ENCODE data around the gene CD3E.
A peak's percentile ranks its signal among the peaks of the same experiment; 100 is the strongest.

Gene CD3E

DNA sequence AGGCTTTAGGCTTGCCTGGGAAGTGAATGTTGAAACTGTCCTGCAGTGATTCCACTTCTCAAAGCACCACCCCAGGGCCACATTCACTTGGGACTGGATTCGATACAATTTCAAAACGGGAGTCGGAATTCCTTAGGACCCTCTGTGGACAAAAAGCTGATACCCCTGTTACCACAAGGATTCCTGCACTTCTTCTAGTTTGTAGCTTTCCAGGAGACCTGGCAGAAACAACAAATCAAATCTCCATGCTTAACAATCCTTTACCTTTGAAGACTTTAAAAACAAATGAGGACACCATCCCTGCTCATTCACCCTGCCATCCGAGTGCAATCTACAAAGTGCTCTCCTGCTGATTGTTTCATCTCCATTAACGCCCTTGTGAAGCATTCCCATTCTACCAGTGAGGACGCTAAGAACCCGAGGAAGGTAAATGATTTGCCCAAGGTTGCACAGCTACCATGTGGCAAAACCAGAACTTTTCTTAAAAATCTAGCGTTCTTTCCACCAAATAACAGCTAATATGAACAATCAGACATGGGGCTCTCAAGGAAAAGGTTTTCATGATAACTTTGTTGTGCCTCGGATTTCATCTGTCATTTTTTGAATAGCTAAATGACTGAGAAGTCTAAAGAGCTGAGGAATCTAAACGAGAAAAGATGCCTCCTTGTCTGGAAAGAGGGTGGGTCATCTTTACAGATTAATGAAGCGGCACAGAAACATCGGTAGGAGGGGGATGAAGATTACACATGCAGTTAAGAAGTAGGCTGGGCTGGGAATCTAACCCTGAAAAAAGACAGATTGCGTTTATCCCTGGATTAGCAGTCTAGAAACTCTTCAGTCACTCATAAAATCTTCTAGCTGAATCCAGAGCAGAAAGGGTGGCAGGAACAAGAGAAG is 39.7 kb upstream of the CD3E start:
- peak overlapping the region; percentile 85 for H3K27ac ChIP-seq
- TF ChIP-seq, protein P1, sequence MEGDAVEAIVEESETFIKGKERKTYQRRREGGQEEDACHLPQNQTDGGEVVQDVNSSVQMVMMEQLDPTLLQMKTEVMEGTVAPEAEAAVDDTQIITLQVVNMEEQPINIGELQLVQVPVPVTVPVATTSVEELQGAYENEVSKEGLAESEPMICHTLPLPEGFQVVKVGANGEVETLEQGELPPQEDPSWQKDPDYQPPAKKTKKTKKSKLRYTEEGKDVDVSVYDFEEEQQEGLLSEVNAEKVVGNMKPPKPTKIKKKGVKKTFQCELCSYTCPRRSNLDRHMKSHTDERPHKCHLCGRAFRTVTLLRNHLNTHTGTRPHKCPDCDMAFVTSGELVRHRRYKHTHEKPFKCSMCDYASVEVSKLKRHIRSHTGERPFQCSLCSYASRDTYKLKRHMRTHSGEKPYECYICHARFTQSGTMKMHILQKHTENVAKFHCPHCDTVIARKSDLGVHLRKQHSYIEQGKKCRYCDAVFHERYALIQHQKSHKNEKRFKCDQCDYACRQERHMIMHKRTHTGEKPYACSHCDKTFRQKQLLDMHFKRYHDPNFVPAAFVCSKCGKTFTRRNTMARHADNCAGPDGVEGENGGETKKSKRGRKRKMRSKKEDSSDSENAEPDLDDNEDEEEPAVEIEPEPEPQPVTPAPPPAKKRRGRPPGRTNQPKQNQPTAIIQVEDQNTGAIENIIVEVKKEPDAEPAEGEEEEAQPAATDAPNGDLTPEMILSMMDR (IDR thresholded peaks at IDR 0.05) = no peak
- TF ChIP-seq ZFX (IDR thresholded peaks at IDR 0.05; ENCODE audit: borderline replicate concordance) = no peak

DNA sequence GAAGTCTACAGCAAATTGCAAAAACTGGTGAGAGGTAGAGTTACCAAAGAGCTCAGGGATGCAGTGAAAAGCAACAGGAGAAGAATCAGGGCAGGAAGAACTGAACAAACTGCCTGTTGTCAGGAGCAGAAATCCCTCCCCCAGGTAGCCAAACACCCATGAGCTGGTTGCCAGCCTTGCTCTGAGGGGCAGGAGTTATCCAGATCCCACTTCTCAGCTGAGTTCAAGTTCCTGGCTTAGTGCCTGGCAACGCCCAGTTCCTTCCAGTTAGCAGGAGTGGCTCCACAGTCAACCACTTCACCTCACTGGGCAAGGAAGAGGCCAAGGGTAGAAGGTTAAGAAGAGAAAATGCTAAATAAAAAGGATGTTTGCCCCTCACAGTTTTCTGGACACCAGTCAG is 38.6 kb upstream of the CD3E start:
- TF ChIP-seq ZFX (IDR thresholded peaks at IDR 0.05; ENCODE audit: borderline replicate concordance) = no peak
- TF ChIP-seq, protein P1 (IDR thresholded peaks at IDR 0.05) = no peak
- H3K27ac ChIP-seq = no peak overlapping the region

DNA sequence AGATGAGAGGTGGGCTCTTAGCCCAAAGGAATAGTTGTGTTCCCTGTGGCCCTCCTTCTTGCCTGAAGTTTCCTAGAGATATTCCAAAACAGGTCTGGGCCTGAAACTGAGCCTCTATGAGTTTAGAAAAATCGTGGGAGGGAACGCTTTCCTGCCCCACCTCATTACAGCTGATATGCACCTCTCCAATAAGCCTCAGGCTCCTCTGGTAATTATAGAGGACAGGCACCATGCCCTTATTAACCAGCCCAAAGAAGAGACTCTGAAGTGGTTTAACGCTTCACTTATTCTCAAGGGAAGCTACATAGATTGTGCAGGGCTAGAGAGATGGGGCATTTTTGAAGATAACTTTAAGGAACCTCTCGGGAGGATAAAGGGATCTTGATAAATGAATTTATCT is 37.0 kb upstream of the CD3E start:
- TF ChIP-seq, protein P1 (IDR thresholded peaks at IDR 0.05) = no peak
- no peak for TF ChIP-seq ZFX (IDR thresholded peaks at IDR 0.05; ENCODE audit: borderline replicate concordance)
- no peak overlapping the region for H3K27ac ChIP-seq

DNA sequence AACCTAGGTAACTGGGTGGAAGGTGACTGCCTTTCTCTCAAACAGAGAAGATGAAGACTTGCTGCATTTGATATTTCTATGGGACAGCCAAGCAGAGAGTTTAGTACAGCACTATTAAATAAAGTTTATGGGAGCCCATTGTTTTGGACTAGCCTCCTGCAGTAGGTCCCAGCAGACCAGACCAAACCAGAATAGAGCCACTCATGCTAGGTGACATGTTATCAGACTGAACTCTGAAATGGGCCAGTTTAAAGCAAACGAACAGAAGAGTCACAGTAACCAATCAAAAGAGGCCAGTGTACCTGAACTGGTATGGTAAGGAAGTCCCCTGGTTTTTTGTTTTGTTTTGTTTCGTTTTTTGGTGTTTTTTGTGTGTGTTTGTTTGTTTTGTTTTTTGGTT is 32.5 kb upstream of the CD3E start:
- H3K27ac ChIP-seq = no peak overlapping the region
- no peak for TF ChIP-seq ZFX (IDR thresholded peaks at IDR 0.05; ENCODE audit: borderline replicate concordance)
- TF ChIP-seq, protein P1 (IDR thresholded peaks at IDR 0.05) = no peak

DNA sequence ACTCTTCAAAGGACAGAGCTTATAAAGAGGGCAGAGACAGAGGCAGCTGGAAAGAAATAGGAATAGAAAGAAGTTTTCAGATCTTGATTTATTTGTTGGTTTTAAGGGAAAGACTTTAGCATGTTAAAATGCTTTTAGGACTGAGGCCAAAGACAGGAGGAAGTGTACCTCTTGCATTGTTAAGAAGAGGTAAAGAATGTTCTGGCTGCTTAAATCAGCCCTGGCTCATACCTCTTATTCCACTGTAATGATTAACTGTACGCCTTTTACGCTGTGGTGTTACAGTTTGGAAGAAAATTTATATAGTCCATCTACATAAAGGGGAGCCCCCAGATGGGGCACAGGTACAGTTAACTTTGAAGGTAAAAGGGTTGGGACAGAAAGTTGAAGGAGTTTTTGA is 30.3 kb upstream of the CD3E start:
- TF ChIP-seq, protein P1 (IDR thresholded peaks at IDR 0.05) = no peak
- no peak for TF ChIP-seq ZFX (IDR thresholded peaks at IDR 0.05; ENCODE audit: borderline replicate concordance)
- H3K27ac ChIP-seq = no peak overlapping the region

DNA sequence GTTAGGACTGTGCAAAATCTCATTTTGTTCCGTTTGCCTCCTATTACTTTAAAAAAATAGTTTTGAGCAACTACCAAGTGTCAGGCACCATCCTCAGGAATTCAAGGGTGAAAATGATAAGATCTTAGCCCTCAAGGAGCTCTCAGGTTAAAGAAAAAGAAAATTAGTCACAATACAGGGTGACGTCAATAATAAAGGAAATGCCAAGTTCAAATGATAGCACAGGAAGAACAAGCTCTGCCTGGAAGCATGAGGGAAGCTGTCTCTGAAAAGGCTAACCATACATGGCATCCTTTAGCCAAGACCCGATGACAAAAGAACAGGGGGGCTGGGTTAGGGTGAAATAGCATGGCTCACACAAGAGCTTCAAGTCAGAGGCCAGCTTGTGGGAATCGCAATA is 29.4 kb upstream of the CD3E start:
- TF ChIP-seq, protein P1 (IDR thresholded peaks at IDR 0.05) = no peak
- no peak for TF ChIP-seq ZFX (IDR thresholded peaks at IDR 0.05; ENCODE audit: borderline replicate concordance)
- no peak overlapping the region for H3K27ac ChIP-seq

DNA sequence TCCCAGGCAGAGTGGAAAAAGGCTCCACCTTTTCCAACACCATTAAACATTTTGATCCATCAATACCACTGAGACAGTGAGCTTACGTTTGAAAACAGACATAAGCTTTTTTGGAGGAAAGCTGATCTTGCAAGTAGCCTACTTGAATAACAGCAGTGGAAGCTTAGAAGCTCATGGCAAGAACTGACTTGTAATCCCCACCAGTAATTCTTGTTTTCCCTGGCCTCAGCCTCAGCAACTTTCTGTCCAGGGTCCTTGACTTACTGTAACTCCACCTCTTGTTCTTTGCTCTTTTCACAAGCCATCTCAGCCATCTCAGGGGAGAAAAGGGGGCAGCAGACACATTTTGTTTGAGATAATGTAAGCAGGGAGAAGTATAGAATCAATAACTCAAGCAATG is 28.1 kb upstream of the CD3E start:
- TF ChIP-seq ZFX (IDR thresholded peaks at IDR 0.05; ENCODE audit: borderline replicate concordance) = no peak
- no peak overlapping the region for H3K27ac ChIP-seq
